SIG-M5 (cell line): ENCODE measurements around the gene KCNG2.

ENCODE experiments used
- DNase-seq: peaks from one replicate; lab custom pipeline; 2025; lab: John Stamatoyannopoulos, UW

The KCNG2 gene

DNA sequence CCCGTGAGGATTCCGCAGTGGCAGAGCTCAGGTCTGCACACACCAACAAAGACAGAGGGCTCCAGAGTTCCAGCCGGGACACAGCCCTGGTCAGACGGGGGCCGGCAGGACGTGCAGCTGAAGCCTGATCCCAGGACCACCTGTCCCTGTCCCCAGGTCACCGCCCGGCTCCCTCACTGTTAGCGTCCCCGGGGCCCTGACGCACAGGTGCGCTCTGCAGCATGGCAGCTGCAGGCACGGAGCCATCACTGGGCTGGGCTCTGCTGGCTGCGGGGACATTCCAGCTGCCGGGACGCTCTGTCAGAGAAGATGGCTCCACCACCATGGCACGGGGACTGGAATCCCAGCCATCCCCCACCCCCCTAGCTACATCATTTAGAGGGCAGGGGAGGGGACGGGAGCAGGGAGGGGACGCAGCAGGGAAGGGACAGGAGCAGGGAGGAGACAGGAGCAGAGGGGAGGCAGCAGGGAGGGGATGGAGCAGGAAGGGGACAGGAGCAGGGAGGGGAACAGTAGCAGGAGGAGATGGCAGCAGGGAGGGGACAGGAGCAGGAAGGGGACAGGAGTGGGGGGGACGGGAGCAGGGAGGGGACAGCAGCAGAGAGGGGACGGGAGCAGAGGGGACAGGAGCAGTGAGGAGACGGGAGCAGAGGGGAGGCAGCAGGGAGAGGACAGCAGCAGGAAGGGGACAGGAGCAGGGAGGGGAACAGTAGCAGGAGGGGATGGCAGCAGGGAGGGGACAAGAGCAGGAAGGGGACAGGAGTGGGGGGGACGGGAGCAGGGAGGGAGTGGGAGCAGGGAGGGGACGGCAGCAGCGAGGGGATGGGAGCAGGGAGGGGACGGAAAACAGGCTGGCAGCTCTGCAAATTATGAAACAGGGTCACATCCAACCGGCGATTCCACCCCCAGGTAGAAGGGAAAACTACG lies 113.9 kb downstream of the KCNG2 start:
- no peak for DNase-seq

DNA sequence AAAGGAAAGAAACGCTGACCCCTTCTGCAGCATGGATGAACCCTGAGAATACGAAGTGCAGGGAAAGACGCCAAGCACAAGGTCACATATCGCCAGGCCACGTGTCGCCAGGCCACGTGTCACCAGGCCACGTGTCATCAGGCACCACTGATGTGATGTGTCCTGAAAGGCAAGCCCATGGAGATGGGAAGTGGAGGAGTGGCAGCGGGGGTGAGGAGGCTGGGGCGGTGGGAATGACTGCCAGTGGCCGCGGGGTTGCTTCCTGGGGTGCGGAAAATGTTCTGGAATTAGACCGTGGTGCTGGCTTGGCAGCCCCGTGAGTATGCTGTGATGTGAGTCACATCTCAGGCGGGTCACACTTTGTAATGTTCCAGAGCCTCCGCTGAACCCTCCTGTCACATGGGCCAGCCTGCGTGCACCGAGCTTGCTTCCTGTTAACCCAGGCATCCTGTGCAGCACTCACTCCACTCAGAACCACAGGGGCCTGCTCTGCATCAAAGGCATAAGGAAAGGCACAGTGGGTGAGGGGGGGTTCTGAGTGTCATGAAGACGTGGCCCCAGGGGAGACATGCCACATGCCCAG lies 114.8 kb downstream of the KCNG2 start:
- DNase-seq, result no peak

DNA sequence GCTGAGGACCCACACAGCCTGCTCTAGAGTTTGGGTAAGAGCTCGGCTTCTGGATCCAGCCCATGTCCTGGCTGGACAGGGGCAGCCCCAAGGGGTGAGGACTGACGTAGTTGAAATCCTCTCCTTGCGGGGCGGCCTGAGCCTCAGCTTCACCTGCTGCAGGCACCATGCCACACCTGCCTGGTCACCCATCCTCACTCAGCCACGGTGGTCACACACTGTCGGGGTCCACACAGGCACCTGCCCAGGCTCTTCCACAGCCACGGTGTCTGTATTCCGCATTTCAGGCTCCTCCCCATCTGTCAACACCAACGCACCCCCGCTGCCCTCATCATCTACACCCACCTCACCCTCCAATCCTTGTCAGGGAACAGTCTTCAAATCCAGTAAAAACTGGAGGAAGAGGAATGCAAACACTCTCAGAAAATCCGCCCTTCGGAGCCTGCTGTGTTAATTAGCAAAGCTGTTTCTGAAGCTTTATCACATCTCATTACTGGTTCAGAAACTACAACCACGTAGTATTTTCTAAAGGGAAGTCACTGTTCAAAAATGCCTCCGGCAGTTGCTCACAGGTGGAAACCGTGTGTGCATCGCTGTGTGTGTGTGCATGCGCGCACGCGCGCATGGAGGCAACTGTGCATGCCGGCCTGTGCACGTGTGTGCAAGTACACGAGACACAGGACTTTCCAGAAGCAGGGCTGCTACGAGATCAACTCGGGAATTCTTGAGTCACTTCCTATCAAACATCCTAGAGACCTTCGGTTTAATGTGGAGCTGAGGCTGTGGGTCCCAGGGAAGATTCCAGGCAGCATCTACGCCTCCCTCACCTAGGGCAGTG lies 115.5 kb downstream of the KCNG2 start:
- DNase-seq, result no peak

DNA sequence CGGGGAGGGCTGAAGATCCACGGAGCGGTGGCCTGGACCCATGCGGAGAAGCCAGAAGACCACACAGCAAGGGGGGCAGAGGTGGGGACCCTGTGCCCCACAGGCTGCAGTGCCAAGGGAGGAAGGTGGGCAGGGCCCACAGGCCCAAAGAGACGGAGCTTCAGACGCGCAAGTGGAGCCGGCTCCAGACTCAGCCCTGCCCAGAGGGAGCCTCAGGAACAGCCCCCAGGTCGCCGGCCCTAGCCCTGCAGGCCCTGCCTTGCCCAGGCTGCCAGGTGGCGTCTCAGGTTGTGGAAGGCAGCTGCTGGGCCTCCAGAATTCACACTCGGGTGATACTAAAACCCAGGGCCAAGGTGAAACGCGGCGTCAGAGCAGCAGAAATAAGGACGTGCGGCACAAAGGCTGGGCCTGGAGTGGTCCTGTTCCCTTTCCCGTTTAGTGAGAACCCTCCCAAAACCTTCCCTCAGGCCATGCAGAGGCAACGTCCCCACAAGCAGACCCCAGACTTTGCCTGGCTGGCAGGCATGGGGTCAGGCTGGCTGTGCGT lies 116.9 kb downstream of the KCNG2 start:
- no peak for DNase-seq

DNA sequence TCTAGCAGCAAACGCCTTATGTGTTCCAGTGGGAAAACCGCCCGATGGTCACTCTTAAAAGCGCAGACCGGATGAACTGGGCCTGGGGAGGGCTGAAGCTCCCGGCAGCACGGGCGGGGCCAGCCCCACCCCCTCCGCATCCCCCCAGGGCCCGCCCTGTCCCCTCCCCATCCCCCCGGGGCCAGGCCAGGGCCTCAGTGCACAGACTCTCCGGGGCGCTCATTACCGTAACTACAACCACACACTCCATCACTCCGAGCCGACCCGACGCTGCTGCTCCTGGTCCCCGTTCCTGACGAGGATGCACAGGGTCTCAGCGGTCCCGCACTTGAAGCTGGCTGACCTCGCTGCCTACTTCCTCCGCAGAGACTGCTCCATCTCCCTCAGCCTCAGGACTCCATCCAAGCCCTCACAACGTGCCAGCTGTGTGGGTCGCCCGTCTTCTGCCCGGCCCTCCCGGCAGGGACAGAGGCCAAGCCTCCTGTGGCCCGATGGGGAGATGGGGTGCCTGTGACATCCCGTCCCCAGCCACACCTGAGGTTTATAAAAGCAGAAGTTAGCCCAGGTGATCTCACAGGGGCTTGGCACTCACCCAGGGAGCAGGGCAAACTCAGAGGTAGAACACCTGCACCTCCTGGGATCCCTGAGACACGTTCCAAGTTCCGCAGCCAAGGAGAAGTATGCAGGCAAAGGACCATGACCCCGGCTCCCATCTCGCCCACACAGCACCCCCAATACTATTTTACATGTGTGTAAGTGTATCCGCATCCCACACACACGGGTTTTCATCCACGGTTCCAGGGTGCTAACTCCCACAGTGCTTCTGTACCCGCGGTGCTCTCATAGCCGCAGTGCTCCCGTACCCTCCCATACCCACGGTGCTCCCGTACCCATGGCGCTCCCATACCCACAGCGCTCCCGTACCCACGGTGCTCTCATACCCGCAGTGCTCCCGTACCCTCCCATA lies 117.7 kb downstream of the KCNG2 start:
- DNase-seq, result no peak

DNA sequence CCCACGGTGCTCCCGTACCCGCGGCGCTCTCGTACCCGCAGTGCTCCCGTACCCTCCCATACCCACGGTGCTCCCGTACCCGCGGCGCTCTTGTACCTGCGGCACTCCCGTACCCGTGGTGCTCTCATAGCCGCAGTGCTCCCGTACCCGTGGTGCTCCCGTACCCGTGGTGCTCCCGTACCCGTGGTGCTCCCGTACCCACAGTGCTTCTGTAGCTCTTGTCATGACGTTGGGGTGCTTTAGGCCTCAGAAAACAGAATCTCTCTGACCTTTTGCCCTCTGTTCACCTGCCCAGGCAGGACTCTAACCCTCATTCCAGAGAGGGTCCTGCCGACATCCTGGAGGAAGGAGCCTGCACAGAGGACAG lies 118.4 kb downstream of the KCNG2 start:
- no peak for DNase-seq

DNA sequence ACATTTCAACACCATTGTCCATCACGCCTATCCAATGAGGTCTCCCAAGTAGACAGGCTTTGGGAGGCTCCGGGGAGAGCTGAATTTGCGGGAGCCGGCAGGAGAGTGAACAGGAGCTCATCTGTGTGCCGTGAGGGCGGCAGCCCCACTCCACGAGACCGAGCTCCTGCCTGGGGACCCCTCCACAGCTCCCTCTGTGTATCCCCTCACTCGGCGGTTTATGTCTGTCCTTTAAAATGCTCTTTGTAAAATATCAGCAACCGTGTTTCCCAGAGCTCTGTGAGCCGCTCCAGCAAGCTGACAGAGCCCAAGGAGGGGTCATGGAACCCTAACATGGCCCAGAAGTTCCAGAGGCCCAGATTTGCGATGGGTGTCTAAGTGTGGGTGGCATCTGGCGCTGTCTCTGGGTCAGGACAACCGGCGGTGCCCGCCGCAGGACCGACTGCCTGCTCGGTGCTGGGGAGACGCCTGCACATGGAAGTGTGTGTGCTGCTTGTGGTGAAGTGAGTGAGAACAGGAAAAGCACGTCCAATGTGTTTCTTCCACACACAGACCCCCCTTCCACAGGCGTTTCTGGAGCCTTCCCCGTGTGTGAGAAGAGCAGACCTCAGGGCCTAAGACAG lies 118.9 kb downstream of the KCNG2 start:
- DNase-seq, result no peak

DNA sequence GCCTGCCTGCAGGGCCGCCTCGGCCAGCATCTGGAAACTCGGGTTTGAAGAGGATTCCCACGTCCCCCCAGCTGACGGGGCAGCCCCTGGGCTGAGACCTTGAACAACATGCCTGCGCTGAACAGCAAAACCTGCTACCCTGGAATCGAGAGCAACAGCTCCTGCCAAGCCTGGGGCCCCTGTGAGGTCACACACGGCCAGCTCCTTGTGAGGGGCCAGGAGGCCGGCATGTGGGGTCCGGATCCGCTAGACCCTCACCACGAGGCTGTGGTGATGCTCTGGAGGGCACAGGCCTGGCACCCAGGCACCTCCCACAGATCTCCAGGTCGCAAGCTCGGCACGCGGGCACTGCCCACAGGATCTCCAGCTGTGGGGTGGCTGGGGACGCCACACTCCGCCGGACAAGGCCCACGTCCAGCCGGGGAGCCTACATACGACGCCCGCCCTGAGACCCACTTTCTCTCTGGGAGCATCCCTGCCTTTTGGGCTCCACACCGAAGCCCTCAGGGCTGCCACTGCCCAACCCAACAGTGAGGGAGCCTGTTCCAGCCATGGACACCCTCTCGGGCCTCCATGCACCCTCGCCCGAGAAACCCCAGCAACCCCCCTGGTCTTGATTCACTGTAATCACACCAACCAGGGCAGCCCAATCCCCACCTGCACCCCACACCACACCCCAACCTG lies 119.6 kb downstream of the KCNG2 start:
- no peak for DNase-seq

DNA sequence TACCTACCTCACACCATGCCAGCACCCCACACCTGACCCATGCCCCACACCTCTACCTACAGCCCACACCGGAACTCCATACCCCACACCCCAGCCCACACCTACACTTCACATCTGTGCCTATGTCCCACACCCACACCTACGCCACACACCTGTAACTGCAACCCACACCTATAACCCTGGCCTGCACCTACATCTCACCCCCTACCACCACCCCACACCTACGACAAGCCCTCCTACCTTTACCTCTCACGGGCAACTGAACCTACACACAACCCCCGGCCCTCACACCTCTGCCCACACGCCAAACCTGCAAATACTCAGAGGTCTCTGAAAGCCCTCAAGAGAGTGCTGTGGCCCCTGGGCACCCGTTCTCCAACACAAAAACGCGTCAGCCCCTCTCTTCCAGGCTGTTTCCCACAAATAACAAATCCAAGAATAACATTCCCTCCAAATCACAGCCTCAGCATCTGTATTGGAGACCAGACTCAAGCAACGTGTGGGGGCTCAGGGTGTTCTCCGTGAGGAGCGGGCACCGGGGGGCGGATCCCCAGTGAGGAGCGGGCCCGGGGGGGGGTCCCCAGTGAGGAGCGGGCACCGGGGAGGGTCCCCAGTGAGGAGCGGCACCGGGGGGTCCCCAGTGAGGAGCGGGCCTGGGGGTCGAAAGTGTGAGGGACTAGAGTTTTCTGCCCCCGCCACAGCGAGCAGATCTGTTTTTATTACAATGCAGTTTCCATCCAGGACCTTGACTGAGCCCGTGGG lies 120.3 kb downstream of the KCNG2 start:
- DNase-seq, result no peak

DNA sequence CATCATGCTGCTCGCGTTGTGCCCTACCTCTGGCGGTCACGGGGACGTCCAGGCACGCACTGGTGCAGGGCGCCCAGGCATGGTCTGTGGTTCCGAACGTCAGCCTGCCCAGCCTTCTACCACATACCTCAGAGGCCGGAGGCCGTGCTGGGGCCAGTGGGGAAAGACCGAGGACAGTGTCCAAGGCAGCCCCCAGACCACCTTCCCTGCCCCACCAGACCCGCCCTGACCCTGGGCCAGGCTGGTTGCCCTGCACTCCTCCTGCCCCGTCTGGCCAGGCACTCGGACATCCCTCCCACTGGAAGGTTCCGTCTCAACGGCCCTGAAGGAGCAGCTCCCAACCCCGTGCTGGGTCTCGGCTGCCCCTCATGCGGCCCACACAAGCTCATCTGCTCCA lies 120.9 kb downstream of the KCNG2 start:
- DNase-seq, result no peak

DNA sequence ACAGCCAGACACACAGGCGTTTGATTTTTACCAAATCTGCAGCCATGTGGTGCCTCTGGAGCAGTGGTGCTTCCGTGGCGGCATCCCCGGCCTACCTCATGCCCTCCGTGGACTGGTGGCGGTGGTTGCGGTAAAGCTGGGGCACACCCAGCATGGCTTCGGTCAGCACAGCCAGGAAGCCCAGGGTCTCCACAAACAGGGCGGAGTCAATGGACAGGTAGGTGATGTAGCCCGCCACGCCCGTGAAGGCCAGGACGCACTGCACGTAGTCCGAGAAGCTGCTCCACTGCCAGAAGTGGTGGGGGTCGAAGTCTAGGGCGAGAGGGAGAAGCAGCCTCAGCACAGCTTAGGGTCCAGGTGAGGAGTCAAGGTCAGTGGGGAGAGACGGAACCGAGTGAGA lies 121.4 kb downstream of the KCNG2 start:
- DNase-seq, result no peak

DNA sequence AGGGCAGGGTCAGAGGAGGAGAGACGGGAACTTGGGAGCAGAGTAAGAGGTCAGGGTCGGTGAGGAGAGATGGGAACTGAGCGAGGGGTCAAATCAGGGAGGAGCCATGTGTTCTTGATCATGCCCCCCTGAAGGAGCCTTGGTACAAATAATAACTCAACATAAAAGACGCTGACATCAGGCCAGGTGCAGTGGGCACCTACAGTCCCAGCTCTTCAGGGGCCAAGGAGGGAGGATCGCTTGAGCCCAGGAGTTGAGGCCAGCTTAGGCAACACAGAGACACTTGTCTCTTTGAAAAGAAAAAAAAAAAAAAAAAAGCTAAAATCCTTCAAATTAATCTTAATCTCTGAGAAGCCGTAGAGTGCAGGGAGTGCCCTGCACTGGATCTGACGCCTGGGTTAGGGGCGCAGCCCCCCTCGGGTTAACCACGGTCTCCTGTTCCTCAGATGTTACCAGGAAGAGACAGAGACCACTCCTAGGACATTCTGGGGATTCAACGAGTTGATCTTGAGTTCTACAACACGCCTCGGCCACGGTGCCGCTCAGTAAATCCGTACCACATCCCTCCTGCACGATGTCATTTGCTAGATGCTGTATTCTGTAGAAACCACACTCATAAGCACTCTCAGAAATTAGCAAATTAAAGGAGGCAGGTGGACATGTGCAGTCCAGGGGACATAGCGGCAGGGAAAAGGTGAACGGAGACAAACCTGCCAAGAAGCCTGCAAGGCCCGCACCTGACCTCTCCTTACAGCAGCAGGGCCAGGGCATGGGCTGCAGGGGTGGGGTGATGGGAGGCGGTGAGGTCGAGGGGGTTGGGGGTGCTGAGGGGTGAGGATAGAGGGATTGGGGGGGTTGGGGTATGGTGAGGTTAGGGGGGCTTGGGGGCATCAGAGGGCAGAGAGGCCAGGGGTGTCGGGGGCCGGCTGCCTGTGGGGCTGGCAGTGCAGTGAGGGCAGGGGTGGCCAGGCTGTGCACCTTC lies 124.5 kb downstream of the KCNG2 start:
- DNase-seq, result no peak

DNA sequence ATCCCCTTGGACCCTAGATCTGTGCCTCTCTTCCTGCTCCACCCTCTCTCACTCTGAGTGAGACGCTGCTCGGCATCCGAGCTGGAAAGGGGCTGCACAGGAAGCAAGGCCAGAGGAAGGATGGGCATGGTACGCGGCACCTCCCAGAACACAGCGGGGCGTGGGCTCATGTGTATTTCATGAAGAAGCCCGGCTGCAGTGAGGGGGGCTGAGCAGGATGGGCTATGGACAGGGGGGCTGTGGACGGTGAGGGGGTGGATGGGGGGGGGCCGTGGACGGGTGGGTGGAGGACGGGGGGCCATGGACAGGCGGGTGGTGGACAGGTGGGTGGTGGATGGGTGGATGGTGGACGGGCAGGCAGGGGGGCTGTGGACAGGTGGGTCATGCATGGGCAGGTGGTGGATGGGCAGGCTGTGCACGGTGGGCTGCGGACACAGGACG lies 125.3 kb downstream of the KCNG2 start:
- no peak for DNase-seq

DNA sequence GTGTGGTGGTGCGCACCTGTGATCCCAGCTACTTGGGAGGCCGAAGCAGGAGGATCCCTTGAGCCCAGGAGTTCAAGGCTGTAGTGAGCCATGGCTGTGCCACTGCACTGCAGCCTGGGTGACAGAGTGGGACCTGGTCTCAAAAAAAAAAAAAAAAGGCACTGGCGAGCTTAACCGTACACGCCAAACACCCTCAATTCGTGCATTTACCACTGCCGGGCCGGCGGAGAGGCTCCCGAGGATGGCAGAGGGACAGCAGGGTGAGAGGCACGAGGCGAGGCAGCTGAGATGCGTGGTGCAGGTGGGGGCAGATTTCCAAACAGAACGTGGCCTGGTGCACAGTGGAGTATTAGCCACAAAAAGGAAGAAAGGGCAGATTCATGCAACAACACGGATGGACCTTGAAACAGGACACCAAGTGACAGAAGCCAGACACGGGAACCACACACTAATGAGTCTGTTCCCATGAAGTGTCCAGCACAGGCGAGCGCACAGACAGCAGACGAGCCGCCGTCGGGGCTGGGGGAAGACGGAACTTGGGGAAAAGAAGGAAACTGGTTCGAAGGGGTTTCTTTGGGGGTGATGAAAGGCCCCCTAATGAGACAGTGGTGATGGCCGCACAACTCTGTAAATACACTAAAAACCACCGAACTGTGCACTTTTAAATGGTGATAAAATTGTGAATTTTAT lies 126.3 kb downstream of the KCNG2 start:
- DNase-seq, result no peak

DNA sequence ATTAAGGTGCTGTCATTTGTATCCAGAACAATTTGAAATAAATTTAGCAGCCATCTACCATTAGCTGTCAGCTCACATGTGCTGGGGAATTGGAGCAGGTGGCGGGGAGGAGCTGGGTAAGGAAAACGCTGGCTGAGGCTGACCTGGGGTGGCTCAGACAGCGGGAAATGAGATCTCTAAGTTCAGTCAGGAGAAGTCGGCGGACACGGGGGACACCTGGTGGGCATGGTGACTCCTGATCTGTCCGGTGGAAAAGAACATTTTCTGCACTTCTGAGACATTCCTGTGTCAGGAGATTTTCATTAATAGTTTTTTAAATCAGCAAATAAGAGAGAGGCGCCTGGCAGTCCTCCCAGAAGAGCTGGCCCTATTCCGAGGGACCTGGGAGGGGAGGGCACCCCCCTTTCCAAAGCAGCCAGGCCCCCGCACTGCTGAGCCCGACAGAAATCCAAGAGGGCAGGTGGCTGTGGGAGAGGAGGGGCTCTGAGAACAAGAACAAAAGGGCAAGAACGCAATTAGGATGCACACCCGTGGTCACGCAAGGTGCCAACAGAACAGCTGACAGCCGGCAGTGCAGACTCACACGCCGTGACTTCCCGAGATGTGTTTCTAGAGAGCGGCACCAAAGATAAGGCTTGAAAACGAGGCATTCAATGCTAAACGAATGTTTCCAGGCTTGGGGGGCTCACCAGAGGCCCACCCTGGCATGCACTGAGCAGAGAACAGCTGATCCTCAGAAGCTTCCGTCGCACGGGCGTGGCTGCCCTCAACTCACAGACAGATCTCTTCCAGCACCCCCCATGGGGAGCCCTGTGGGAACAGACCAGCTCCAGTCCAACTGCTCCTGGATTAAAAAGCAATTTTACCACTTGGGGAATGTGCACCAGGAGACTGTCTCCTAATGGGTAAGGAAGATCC lies 127.3 kb downstream of the KCNG2 start:
- no peak for DNase-seq

DNA sequence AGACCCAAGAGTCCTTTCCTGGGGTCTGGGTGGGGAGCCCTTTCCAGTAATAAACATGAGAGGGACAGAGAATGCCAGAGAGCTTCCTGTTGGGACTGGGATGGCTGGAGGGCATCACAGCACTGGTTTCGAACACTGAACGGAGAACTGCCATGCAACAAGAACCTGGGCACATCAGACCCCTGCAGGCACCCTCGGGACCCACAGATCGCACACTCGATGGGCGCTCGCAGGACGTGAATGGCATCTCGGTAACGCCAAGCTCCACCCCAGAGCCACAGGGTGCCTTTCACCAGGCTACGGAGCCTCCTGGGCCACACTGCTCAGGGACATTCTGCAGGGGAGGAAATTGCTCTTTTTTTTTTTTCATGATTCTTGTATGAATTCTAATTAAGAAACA lies 128.6 kb downstream of the KCNG2 start:
- DNase-seq, result no peak
